GM23338 (cell line): ENCODE results near the gene PPP6R2. TPM values are rescaled to one million over a fixed set of nuclear protein-coding genes. Genes with fewer than 3 reads are reported as not detected.

ENCODE experiments used
- ATAC-seq: fragments of 200-7000 bp; cut with Tn5 transposase; 3 replicates; pipeline ENCODE4 v1.9.1; 2020
- DNase-seq: peaks from one replicate; pipeline ENCODE4 v3.0.0-alpha.2; 2015; ENCODE audit warnings: low spot score
- H2AFZ ChIP-seq: fragments of 200-600 bp; sonication (generic); 2 replicates; pipeline ENCODE4 v1.8.0; 2016; ENCODE audit warnings: antibody characterized with exemption, mild to moderate bottlenecking, moderate library complexity
- H3F3A ChIP-seq: fragments of 200-600 bp; sonication (generic); replicated peaks from 2 replicates; pipeline ENCODE4 v1.8.0; 2017; ENCODE audit warnings: antibody characterized with exemption, mixed run types, low read depth
- H3K27ac ChIP-seq: fragments of 200-600 bp; sonication (generic); 2 replicates; pipeline ENCODE4 v1.6.1; 2016; ENCODE audit warnings: low read depth
- H3K27me3 ChIP-seq: fragments of 200-600 bp; sonication (generic); 2 replicates; pipeline ENCODE4 v1.8.0; 2016; ENCODE audit warnings: mild to moderate bottlenecking, mixed run types, moderate library complexity; ENCODE audit not compliant: insufficient read depth
- H3K36me3 ChIP-seq: fragments of 200-600 bp; sonication (generic); 2 replicates; pipeline ENCODE4 v1.8.0; 2016; ENCODE audit warnings: mild to moderate bottlenecking; ENCODE audit not compliant: insufficient read depth
- H3K4me1 ChIP-seq: fragments of 200-600 bp; sonication (generic); 2 replicates; pipeline ENCODE4 v1.8.0; 2016; ENCODE audit warnings: mild to moderate bottlenecking, moderate library complexity; ENCODE audit not compliant: insufficient read depth
- H3K4me2 ChIP-seq: fragments of 200-600 bp; sonication (generic); 2 replicates; pipeline ENCODE4 v1.7.1; 2017; ENCODE audit warnings: mixed run types
- H3K4me3 ChIP-seq: fragments of 200-600 bp; sonication (generic); 2 replicates; pipeline ENCODE4 v1.6.1; 2016; ENCODE audit warnings: mixed run types
- H3K79me2 ChIP-seq: fragments of 200-600 bp; sonication (generic); replicated peaks from 2 replicates; pipeline ENCODE4 v1.8.0; 2017; ENCODE audit warnings: mild to moderate bottlenecking; ENCODE audit not compliant: insufficient read depth
- H3K9me2 ChIP-seq: fragments of 200-600 bp; sonication (generic); 2 replicates; pipeline ENCODE4 v1.8.0; 2017; ENCODE audit not compliant: insufficient read depth
- H4K20me1 ChIP-seq: fragments of 200-600 bp; sonication (generic); replicated peaks from 2 replicates; pipeline ENCODE4 v1.8.0; 2017; ENCODE audit warnings: mild to moderate bottlenecking; ENCODE audit not compliant: insufficient read depth
- H3K27ac Mint-ChIP-seq: 2 replicates; pipeline ENCODE4 v1.8.0; 2020; ENCODE audit warnings: inconsistent platforms, mild to moderate bottlenecking, moderate library complexity, mixed read lengths
- H3K27me3 Mint-ChIP-seq: 3 replicates; pipeline ENCODE4 v1.8.0; 2022; ENCODE audit warnings: low read depth, mild to moderate bottlenecking, moderate library complexity, mixed read lengths, inconsistent platforms; ENCODE audit not compliant: insufficient read depth, poor library complexity
- H3K36me3 Mint-ChIP-seq: 3 replicates; pipeline ENCODE4 v1.8.0; 2021; ENCODE audit warnings: low read depth, mild to moderate bottlenecking, inconsistent platforms, moderate library complexity, mixed read lengths
- H3K4me1 Mint-ChIP-seq: 3 replicates; pipeline ENCODE4 v1.8.0; 2020; ENCODE audit warnings: mild to moderate bottlenecking, inconsistent platforms, mixed read lengths
- H3K4me3 Mint-ChIP-seq: 3 replicates; pipeline ENCODE4 v1.8.0; 2021; ENCODE audit warnings: moderate library complexity, mild to moderate bottlenecking, inconsistent platforms, mixed read lengths
- H3K9me3 Mint-ChIP-seq: 3 replicates; pipeline ENCODE4 v1.8.0; 2020; ENCODE audit warnings: moderate library complexity, mild to moderate bottlenecking, inconsistent platforms, mixed read lengths
- CREB1 ChIP-seq: fragments of 250-450 bp; sonication (Bioruptor Pico); IDR thresholded peaks from 2 replicates; pipeline ENCODE4 v1.5.0; 2020; ENCODE audit warnings: low read depth, mild to moderate bottlenecking, moderate library complexity
- CTCF ChIP-seq, 2 experiments: fragments of 200-600 bp in 1 of 2; sonication (generic) in 1 of 2; conservative IDR thresholded peaks; 2 replicates each; pipeline versions ENCODE4 v1.5.1 to v1.6.1; 2016 to 2017; ENCODE audit warnings: antibody characterized with exemption in 2 of 2, low read depth in 2 of 2, mild to moderate bottlenecking in 2 of 2, moderate library complexity in 1 of 2
- ETS1 ChIP-seq: IDR thresholded peaks from 2 replicates; pipeline ENCODE4 v1.6.1; 2016; ENCODE audit warnings: antibody characterized with exemption
- EZH2phosphoT487 ChIP-seq: fragments of 200-600 bp; sonication (generic); IDR thresholded peaks from one replicate; pipeline ENCODE4 v1.8.1; 2018; ENCODE audit warnings: antibody characterized with exemption; ENCODE audit not compliant: unreplicated experiment
- JUNB ChIP-seq: IDR thresholded peaks from one replicate; pipeline ENCODE4 v1.6.1; 2016; ENCODE audit warnings: antibody characterized with exemption; ENCODE audit not compliant: unreplicated experiment
- NANOG ChIP-seq: IDR thresholded peaks from 2 replicates; pipeline ENCODE4 v1.6.1; 2016; ENCODE audit warnings: antibody characterized with exemption, borderline replicate concordance
- STAT1 ChIP-seq: IDR thresholded peaks from one replicate; pipeline ENCODE4 v1.6.1; 2016; ENCODE audit warnings: antibody characterized with exemption; ENCODE audit not compliant: unreplicated experiment
- polyA plus RNA-seq: library from polyadenylated mRNA; unstranded; fragments of >200 nt; fragmentation: Nextera tagmentation; extraction: Ambion mirVana; gene quantifications from 2 replicates; pipeline ENCODE4 v1.2.1, GENCODE V29; 2016
- total RNA-seq: library from RNA; depleted of rRNA; stranded (reverse); fragments of >200 nt; shearing (Covaris generic); gene quantifications from 2 replicates; pipeline ENCODE4 v1.2.3, GENCODE V29; 2014
- TF ChIP-seq, protein P1 (sequence below): fragments of 250-450 bp; sonication (Bioruptor Pico); IDR thresholded peaks from 2 replicates; pipeline ENCODE4 v1.5.0; 2020; ENCODE audit warnings: mild to moderate bottlenecking, moderate library complexity

Gene PPP6R2
- total and polyA plus RNA-seq, 2 experiments from 2014 or later, result 11.9 to 45.8 TPM

GRCh38 chr22:50305393-50305922 lies 37.7 kb upstream of the PPP6R2 start (continued):
- TF ChIP-seq, protein P1, sequence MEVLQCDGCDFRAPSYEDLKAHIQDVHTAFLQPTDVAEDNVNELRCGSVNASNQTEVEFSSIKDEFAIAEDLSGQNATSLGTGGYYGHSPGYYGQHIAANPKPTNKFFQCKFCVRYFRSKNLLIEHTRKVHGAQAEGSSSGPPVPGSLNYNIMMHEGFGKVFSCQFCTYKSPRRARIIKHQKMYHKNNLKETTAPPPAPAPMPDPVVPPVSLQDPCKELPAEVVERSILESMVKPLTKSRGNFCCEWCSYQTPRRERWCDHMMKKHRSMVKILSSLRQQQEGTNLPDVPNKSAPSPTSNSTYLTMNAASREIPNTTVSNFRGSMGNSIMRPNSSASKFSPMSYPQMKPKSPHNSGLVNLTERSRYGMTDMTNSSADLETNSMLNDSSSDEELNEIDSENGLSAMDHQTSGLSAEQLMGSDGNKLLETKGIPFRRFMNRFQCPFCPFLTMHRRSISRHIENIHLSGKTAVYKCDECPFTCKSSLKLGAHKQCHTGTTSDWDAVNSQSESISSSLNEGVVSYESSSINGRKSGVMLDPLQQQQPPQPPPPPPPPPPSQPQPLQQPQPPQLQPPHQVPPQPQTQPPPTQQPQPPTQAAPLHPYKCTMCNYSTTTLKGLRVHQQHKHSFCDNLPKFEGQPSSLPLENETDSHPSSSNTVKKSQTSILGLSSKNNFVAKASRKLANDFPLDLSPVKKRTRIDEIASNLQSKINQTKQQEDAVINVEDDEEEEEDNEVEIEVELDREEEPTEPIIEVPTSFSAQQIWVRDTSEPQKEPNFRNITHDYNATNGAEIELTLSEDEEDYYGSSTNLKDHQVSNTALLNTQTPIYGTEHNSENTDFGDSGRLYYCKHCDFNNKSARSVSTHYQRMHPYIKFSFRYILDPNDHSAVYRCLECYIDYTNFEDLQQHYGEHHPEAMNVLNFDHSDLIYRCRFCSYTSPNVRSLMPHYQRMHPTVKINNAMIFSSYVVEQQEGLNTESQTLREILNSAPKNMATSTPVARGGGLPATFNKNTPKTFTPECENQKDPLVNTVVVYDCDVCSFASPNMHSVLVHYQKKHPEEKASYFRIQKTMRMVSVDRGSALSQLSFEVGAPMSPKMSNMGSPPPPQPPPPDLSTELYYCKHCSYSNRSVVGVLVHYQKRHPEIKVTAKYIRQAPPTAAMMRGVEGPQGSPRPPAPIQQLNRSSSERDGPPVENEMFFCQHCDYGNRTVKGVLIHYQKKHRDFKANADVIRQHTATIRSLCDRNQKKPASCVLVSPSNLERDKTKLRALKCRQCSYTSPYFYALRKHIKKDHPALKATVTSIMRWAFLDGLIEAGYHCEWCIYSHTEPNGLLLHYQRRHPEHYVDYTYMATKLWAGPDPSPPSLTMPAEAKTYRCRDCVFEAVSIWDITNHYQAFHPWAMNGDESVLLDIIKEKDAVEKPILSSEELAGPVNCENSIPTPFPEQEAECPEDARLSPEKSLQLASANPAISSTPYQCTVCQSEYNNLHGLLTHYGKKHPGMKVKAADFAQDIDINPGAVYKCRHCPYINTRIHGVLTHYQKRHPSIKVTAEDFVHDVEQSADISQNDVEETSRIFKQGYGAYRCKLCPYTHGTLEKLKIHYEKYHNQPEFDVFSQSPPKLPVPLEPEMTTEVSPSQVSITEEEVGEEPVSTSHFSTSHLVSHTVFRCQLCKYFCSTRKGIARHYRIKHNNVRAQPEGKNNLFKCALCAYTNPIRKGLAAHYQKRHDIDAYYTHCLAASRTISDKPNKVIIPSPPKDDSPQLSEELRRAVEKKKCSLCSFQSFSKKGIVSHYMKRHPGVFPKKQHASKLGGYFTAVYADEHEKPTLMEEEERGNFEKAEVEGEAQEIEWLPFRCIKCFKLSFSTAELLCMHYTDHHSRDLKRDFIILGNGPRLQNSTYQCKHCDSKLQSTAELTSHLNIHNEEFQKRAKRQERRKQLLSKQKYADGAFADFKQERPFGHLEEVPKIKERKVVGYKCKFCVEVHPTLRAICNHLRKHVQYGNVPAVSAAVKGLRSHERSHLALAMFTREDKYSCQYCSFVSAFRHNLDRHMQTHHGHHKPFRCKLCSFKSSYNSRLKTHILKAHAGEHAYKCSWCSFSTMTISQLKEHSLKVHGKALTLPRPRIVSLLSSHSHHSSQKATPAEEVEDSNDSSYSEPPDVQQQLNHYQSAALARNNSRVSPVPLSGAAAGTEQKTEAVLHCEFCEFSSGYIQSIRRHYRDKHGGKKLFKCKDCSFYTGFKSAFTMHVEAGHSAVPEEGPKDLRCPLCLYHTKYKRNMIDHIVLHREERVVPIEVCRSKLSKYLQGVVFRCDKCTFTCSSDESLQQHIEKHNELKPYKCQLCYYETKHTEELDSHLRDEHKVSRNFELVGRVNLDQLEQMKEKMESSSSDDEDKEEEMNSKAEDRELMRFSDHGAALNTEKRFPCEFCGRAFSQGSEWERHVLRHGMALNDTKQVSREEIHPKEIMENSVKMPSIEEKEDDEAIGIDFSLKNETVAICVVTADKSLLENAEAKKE (CRISPR knock-in tag), result no peak
- TF ChIP-seq JUNB (no peak), STAT1 (no peak), NANOG (no peak)

DNA sequence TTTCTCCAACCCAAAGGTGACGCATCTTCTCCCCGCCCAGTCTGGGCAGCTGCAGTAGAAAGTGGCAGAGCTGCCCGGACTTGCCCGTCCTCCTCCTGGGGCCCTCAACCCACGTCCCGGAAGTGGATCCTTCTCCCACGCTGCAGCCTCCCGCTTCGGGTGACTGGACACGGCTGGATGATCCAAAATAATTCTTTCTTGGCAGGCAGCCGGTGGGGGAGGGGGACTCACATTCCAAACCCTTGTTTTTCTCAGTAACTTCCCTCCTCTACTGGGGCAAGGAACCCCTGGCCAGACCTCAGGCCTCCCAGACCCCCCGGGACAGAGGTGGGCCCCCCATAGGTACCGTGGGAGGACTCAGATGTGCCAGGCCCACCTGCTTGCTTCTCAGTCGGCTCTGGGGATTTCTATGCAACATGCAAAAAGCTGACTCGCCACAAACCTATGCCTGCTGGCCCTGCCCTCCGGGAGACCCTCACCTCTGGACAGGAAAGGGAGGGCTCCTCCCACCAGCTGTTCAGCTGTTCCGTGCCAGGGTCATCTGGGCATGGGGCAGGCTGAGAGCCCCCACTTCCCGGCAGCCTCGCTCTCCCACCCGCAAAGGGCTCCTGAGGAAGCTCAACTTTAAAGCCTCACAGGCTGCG lies 37.1 kb upstream of the PPP6R2 start:
- Mint-ChIP-seq H3K9me3 (no peaks in the 10 kb centered on the region), H3K4me3 (peak overlapping the region; percentile 70), H3K4me1 (peaks cover 20% of the 10 kb centered on the region), H3K27me3 (peaks cover 29% of the 10 kb centered on the region), H3K27ac (no peak overlapping the region), H3K36me3 (no peaks in the 10 kb centered on the region)
- H3K27me3 ChIP-seq, result peaks cover 11% of the 10 kb centered on the region
- no peak overlapping the region for H2AFZ ChIP-seq
- H3K36me3 ChIP-seq, result no peaks in the 10 kb centered on the region
- DNase-seq (peak; percentile 51), ATAC-seq (no peak)
- peaks cover 5% of the 10 kb centered on the region for H4K20me1 ChIP-seq
- H3K27ac ChIP-seq, result no peak overlapping the region
- peaks cover 19% of the 10 kb centered on the region; the same call in 1 of the 2 replicates for H3K4me1 ChIP-seq
- 0 out of 2 replicates have a peak, but pooled peaks cover 6% of the 10 kb centered on the region for H3F3A ChIP-seq
- H3K4me2 ChIP-seq, result peak overlapping the region; percentile 88
- peak overlapping the region; percentile 69 for H3K4me3 ChIP-seq
- no peaks in the 10 kb centered on the region for H3K9me2 ChIP-seq
- H3K79me2 ChIP-seq, result no peaks in the 10 kb centered on the region
- TF ChIP-seq EZH2phosphoT487, result no peak
- no peak for TF ChIP-seq CTCF (conservative IDR thresholded peaks at IDR 0.05; ENCODE audit: low read depth in 2 of 2)
- TF ChIP-seq ETS1, result no peak
- no peak for TF ChIP-seq CREB1 (CRISPR knock-in tag)
